Esophagus muscularis mucosa (tissue), 4 donors: Measurements from ENCODE around the gene KRT75.

Experiments
- EP300 ChIP-seq: sonication (generic); formaldehyde crosslinking; IDR thresholded peaks from one replicate; pipeline ENCODE4 v1.6.1; 2017; ENCODE audit warnings: antibody characterized with exemption
- POLR2A ChIP-seq: fragments of 450-650 bp; IDR thresholded peaks from one replicate; pipeline ENCODE4 v1.6.1; 2017; ENCODE audit warnings: antibody characterized with exemption, moderate library complexity, mild to moderate bottlenecking, low read depth
- POLR2AphosphoS5 ChIP-seq, 2 donors: sonication (generic); formaldehyde crosslinking; IDR thresholded peaks; one replicate each; pipeline ENCODE4 v1.6.1; 2017; ENCODE audit warnings: antibody characterized with exemption in 2 of 2
- TF ChIP-seq, protein P1 (sequence below), 3 experiments: fragments of 200-600 bp in 2 of 3; fragments of 450-650 bp in 1 of 3; sonication (generic) in 2 of 3; IDR thresholded peaks; one replicate each; pipeline ENCODE4 v1.5.1; 2017 to 2019; ENCODE audit warnings: antibody characterized with exemption in 3 of 3, mild to moderate bottlenecking in 2 of 3, moderate library complexity in 1 of 3

- TF ChIP-seq, protein P1, sequence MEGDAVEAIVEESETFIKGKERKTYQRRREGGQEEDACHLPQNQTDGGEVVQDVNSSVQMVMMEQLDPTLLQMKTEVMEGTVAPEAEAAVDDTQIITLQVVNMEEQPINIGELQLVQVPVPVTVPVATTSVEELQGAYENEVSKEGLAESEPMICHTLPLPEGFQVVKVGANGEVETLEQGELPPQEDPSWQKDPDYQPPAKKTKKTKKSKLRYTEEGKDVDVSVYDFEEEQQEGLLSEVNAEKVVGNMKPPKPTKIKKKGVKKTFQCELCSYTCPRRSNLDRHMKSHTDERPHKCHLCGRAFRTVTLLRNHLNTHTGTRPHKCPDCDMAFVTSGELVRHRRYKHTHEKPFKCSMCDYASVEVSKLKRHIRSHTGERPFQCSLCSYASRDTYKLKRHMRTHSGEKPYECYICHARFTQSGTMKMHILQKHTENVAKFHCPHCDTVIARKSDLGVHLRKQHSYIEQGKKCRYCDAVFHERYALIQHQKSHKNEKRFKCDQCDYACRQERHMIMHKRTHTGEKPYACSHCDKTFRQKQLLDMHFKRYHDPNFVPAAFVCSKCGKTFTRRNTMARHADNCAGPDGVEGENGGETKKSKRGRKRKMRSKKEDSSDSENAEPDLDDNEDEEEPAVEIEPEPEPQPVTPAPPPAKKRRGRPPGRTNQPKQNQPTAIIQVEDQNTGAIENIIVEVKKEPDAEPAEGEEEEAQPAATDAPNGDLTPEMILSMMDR (IDR thresholded peaks at IDR 0.05) = no peak
- TF ChIP-seq POLR2A (no peak), EP300 (no peak), POLR2AphosphoS5 (IDR thresholded peaks at IDR 0.05) (no peak)
Observed at GRCh38 chr12:52469853-52470252, 35.7 kb upstream of the KRT75 start.
